Measurements from ENCODE around the gene NR3C1.

Gene NR3C1

GRCh38 chr5:143397302-143398052 lies 6.0 kb downstream of the NR3C1 start:
- no peak for DNase-seq

GRCh38 chr5:143396353-143396940 lies 7.0 kb downstream of the NR3C1 start:
- DNase-seq: no peak

GRCh38 chr5:143395638-143396352 lies 7.7 kb downstream of the NR3C1 start:
- no peak for DNase-seq

- DNase-seq: no peak
Measured at GRCh38 chr5:143393524-143393923, 10.0 kb downstream of the NR3C1 start.

GRCh38 chr5:143390941-143391340 lies 12.5 kb downstream of the NR3C1 start:
- DNase-seq: no peak

GRCh38 chr5:143390258-143390657 lies 13.2 kb downstream of the NR3C1 start:
- no peak for DNase-seq

GRCh38 chr5:143386725-143387124 lies 16.8 kb downstream of the NR3C1 start:
- DNase-seq: no peak

GRCh38 chr5:143384865-143385657 lies 18.4 kb downstream of the NR3C1 start:
- DNase-seq: no peak

- no peak for DNase-seq
Measured at GRCh38 chr5:143383988-143384387, 19.5 kb downstream of the NR3C1 start.

- no peak for DNase-seq
Measured at GRCh38 chr5:143379606-143380005, 23.9 kb downstream of the NR3C1 start.

- DNase-seq: no peak
Measured at GRCh38 chr5:143376911-143377813, 26.3 kb downstream of the NR3C1 start.

- no peak for DNase-seq
Measured at GRCh38 chr5:143376195-143376779, 27.2 kb downstream of the NR3C1 start.

GRCh38 chr5:143374496-143375217 lies 28.8 kb downstream of the NR3C1 start:
- DNase-seq: no peak

GRCh38 chr5:143373076-143373475 lies 30.4 kb downstream of the NR3C1 start:
- DNase-seq: no peak

- no peak for DNase-seq
Measured at GRCh38 chr5:143372187-143372829, 31.2 kb downstream of the NR3C1 start.

- no peak for DNase-seq
Measured at GRCh38 chr5:143370440-143370839, 33.0 kb downstream of the NR3C1 start.

- no peak for DNase-seq
Measured at GRCh38 chr5:143364061-143364460, 39.4 kb downstream of the NR3C1 start.

- DNase-seq: no peak
Measured at GRCh38 chr5:143362664-143363227, 40.7 kb downstream of the NR3C1 start.

GRCh38 chr5:143361438-143361837 lies 42.0 kb downstream of the NR3C1 start:
- no peak for DNase-seq

GRCh38 chr5:143360755-143361154 lies 42.7 kb downstream of the NR3C1 start:
- no peak for DNase-seq
